Adrenal gland (tissue), 5 donors: Measurements from ENCODE around the gene ADRB1.

Experiments used
- CTCF ChIP-seq, 6 experiments: fragments of 450-650 bp in 4 of 6; fragments of 200-600 bp in 2 of 6; sonication (generic) in 1 of 6; IDR thresholded peaks; 1 replicate in 5 of 6; 2 replicates in 1 of 6; pipeline versions ENCODE4 v1.5.1 to v1.8.0; 2016 to 2021; ENCODE audit warnings: antibody characterized with exemption in 6 of 6, mild to moderate bottlenecking in 2 of 6, moderate library complexity in 1 of 6
- POLR2A ChIP-seq, 2 donors: fragments of 450-650 bp; IDR thresholded peaks; one replicate each; pipeline ENCODE4 v1.6.1; 2017; ENCODE audit warnings: antibody characterized with exemption in 2 of 2, mild to moderate bottlenecking in 2 of 2, moderate library complexity in 1 of 2
- donor health status: DM: no; HTN: no; CAD: no.

GRCh38 chr10:114024876-114025610 lies 18.6 kb upstream of the ADRB1 start:
- TF ChIP-seq CTCF (IDR thresholded peaks at IDR 0.05) (no peak), POLR2A (IDR thresholded peaks at IDR 0.05) (no peak)
